ENCODE data around the gene KCTD21. TPM values are rescaled to one million over a fixed set of nuclear protein-coding genes. Genes with fewer than 3 reads are reported as not detected.
"Not testable (repeated sequence)": the region's sequence is repeated elsewhere in the genome, so short reads cannot be mapped to it uniquely, and the experiment has no call there.

The KCTD21 gene
- total RNA-seq (2014; rRNA removed; shearing (Covaris generic)), result 2.5 and 4.9 TPM in 2 replicates

GRCh38 chr11:78188286-78189173 is at the start of gene KCTD21, which contains the start of gene USP35:
TSS of gene KCTD21 (minus strand) at chr11:78188626. CDS start at chr11:78174554, 14,072 bp downstream.
TSS of gene USP35 (plus strand) at chr11:78188919. CDS start at chr11:78196246, 7,327 bp downstream.
- DNase-seq (ENCODE audit: low spot score), result peak; percentile 97

GRCh38 chr11:78237293-78238046 is 49.0 kb upstream of the KCTD21 start:
- no peak for DNase-seq (ENCODE audit: low spot score)

- DNase-seq (ENCODE audit: low spot score), result no peak
These were observed 45.6 kb upstream of the KCTD21 start for GRCh38 chr11:78234006-78234405.

GRCh38 chr11:78233046-78233445 is 44.6 kb upstream of the KCTD21 start:
- DNase-seq (ENCODE audit: low spot score), result not testable (repeated sequence)

- DNase-seq (ENCODE audit: low spot score), result no peak
These were observed 43.6 kb upstream of the KCTD21 start for GRCh38 chr11:78231962-78232501.

GRCh38 chr11:78230161-78230877 is 41.9 kb upstream of the KCTD21 start:
- DNase-seq (ENCODE audit: low spot score), result no peak

GRCh38 chr11:78229106-78229505 is 40.7 kb upstream of the KCTD21 start:
- no peak for DNase-seq (ENCODE audit: low spot score)

- DNase-seq (ENCODE audit: low spot score), result peak; percentile 36
These were observed 40.0 kb upstream of the KCTD21 start for GRCh38 chr11:78228467-78228866.

GRCh38 chr11:78227921-78228320 is 39.5 kb upstream of the KCTD21 start:
- DNase-seq (ENCODE audit: low spot score), result no peak

- no peak for DNase-seq (ENCODE audit: low spot score)
These were observed 38.6 kb upstream of the KCTD21 start for GRCh38 chr11:78226684-78227680.

GRCh38 chr11:78224906-78225420 is 36.5 kb upstream of the KCTD21 start:
- DNase-seq (ENCODE audit: low spot score), result no peak

- DNase-seq (ENCODE audit: low spot score), result no peak
These were observed 36.1 kb upstream of the KCTD21 start for GRCh38 chr11:78224506-78224905.

- DNase-seq (ENCODE audit: low spot score), result no peak
These were observed 35.0 kb upstream of the KCTD21 start for GRCh38 chr11:78223320-78223954.

- not testable (repeated sequence) for DNase-seq (ENCODE audit: low spot score)
These were observed 34.3 kb upstream of the KCTD21 start for GRCh38 chr11:78222726-78223125.

- DNase-seq (ENCODE audit: low spot score), result no peak
These were observed 33.2 kb upstream of the KCTD21 start for GRCh38 chr11:78221396-78222315.

GRCh38 chr11:78220218-78221157 is 32.1 kb upstream of the KCTD21 start:
- no peak for DNase-seq (ENCODE audit: low spot score)

GRCh38 chr11:78219493-78220217 is 31.2 kb upstream of the KCTD21 start:
- DNase-seq (ENCODE audit: low spot score), result no peak
